GM21717 (cell line): ENCODE data around the gene UBALD2.
"Not testable (repeated sequence)": the region's sequence is repeated elsewhere in the genome, so short reads cannot be mapped to it uniquely, and the experiment has no call there.

ENCODE experiments used
- ATAC-seq: cut with Tn5 transposase; IDR thresholded peaks from one replicate; pipeline ENCODE4 v1.9.1; 2021; ENCODE audit warnings: mild to moderate bottlenecking, moderate library complexity; ENCODE audit not compliant: unreplicated experiment

Gene UBALD2

GRCh38 chr17:76264755-76265623, at the start of gene UBALD2:
Gene UBALD2, plus strand, starts transcription at chr17:76265348. Its CDS starts 158 bp downstream, at chr17:76265506.
- peak; percentile 66 for ATAC-seq

- no peak for ATAC-seq
Measured at GRCh38 chr17:76217081-76217480, 48.1 kb upstream of the UBALD2 start.

GRCh38 chr17:76219670-76220383, 45.3 kb upstream of the UBALD2 start:
- ATAC-seq = no peak

GRCh38 chr17:76223802-76224201, 41.3 kb upstream of the UBALD2 start:
- no peak for ATAC-seq

GRCh38 chr17:76225373-76226086, 39.6 kb upstream of the UBALD2 start:
- not testable (repeated sequence) for ATAC-seq

- not testable (repeated sequence) for ATAC-seq
Measured at GRCh38 chr17:76226749-76227148, 38.4 kb upstream of the UBALD2 start.

GRCh38 chr17:76232342-76232741, 32.8 kb upstream of the UBALD2 start:
- no peak for ATAC-seq

GRCh38 chr17:76233588-76234353, 31.4 kb upstream of the UBALD2 start:
- no peak for ATAC-seq

GRCh38 chr17:76234354-76234679, 30.8 kb upstream of the UBALD2 start:
- peak; percentile 49 for ATAC-seq

GRCh38 chr17:76235883-76236282, 29.3 kb upstream of the UBALD2 start:
- no peak for ATAC-seq

- no peak for ATAC-seq
Measured at GRCh38 chr17:76236603-76237002, 28.5 kb upstream of the UBALD2 start.

- no peak for ATAC-seq
Measured at GRCh38 chr17:76237859-76238313, 27.3 kb upstream of the UBALD2 start.

GRCh38 chr17:76238847-76239537, 26.2 kb upstream of the UBALD2 start:
- no peak for ATAC-seq

GRCh38 chr17:76239538-76240274, 25.4 kb upstream of the UBALD2 start:
- ATAC-seq = no peak

- peak; percentile 58 for ATAC-seq
Measured at GRCh38 chr17:76240461-76241203, 24.5 kb upstream of the UBALD2 start, which contains the start of gene RNF157. Gene RNF157, minus strand, starts transcription at chr17:76240493. Its CDS starts 253 bp downstream, at chr17:76240240.

GRCh38 chr17:76241204-76241538, 24.0 kb upstream of the UBALD2 start:
- no peak for ATAC-seq

GRCh38 chr17:76241691-76242255, 23.4 kb upstream of the UBALD2 start:
- ATAC-seq = no peak
